Measurements from ENCODE around the gene ADO.

ADO gene

GRCh38 chr10:62818426-62819011, 14.0 kb downstream of the ADO start:
- no peak for DNase-seq

GRCh38 chr10:62819141-62819920, 14.8 kb downstream of the ADO start:
- DNase-seq: no peak

- no peak for DNase-seq
Measured at GRCh38 chr10:62820586-62820985, 16.1 kb downstream of the ADO start.

GRCh38 chr10:62826273-62826672, 21.8 kb downstream of the ADO start:
- no peak for DNase-seq

GRCh38 chr10:62829622-62830021, 25.1 kb downstream of the ADO start:
- no peak for DNase-seq

- DNase-seq: no peak
Measured at GRCh38 chr10:62830679-62831078, 26.2 kb downstream of the ADO start.

- DNase-seq: no peak
Measured at GRCh38 chr10:62831346-62831745, 26.8 kb downstream of the ADO start.

- DNase-seq: no peak
Measured at GRCh38 chr10:62839590-62839989, 35.1 kb downstream of the ADO start.

GRCh38 chr10:62842983-62843382, 38.5 kb downstream of the ADO start:
- DNase-seq: no peak

GRCh38 chr10:62843600-62843999, 39.1 kb downstream of the ADO start:
- no peak for DNase-seq

GRCh38 chr10:62844280-62845011, 39.9 kb downstream of the ADO start:
- no peak for DNase-seq

- no peak for DNase-seq
Measured at GRCh38 chr10:62847433-62847832, 42.9 kb downstream of the ADO start.

- DNase-seq: no peak
Measured at GRCh38 chr10:62850646-62851045, 46.1 kb downstream of the ADO start.

GRCh38 chr10:62851442-62851841, 46.9 kb downstream of the ADO start:
- DNase-seq: peak; percentile 9

- DNase-seq: no peak
Measured at GRCh38 chr10:62852961-62853702, 48.6 kb downstream of the ADO start.

- no peak for DNase-seq
Measured at GRCh38 chr10:62853710-62854109, 49.2 kb downstream of the ADO start.

GRCh38 chr10:62856021-62856420, 51.5 kb downstream of the ADO start:
- no peak for DNase-seq

All from NCI-H526 treated with DMSO at 0.1 percent for 48 hours (cell line).